Measurements from ENCODE around the gene LRRK1.

DNA sequence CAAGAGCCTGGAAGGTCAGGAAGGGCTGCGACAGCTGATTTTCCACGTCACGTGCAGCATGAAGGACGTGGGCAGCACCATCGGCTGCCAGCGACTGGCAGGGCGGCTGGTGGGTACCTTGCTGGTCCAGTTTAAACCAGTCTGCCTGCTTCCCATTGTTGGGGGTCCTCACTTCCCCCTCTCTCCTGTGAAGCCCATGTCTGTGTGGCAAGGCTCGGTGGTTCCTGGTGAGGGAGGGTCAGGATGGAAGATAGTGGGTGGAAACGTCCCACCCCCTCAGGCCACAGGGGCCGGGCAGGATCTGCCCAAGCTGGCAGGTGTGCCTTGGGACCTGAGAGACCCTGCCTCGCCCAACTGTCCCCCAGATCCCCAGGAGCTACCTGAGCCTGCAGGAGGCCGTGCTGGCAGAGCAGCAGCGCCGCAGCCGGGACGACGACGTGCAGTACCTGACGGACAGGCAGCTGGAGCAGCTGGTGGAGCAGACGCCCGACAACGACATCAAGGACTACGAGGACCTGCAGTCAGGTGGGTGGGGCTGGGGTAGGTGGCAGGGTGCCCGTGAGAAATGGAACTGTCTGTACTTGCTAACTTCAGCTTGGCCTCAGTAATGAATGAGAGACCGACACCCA, 108.2 kb downstream of the LRRK1 start:
- TF ChIP-seq CREB1 (CRISPR knock-in tag; IDR thresholded peaks at IDR 0.05; ENCODE audit: low read depth) (no peak), EZH2 (IDR thresholded peaks at IDR 0.05; ENCODE audit: low read depth, unreplicated experiment) (no peak), POLR2AphosphoS5 (IDR thresholded peaks at IDR 0.05; ENCODE audit: low read depth) (no peak)
- TF ChIP-seq, protein P1, sequence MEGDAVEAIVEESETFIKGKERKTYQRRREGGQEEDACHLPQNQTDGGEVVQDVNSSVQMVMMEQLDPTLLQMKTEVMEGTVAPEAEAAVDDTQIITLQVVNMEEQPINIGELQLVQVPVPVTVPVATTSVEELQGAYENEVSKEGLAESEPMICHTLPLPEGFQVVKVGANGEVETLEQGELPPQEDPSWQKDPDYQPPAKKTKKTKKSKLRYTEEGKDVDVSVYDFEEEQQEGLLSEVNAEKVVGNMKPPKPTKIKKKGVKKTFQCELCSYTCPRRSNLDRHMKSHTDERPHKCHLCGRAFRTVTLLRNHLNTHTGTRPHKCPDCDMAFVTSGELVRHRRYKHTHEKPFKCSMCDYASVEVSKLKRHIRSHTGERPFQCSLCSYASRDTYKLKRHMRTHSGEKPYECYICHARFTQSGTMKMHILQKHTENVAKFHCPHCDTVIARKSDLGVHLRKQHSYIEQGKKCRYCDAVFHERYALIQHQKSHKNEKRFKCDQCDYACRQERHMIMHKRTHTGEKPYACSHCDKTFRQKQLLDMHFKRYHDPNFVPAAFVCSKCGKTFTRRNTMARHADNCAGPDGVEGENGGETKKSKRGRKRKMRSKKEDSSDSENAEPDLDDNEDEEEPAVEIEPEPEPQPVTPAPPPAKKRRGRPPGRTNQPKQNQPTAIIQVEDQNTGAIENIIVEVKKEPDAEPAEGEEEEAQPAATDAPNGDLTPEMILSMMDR (conservative IDR thresholded peaks at IDR 0.05; ENCODE audit: low read depth in 2 of 2) = no peak
- TF ChIP-seq, protein P2, sequence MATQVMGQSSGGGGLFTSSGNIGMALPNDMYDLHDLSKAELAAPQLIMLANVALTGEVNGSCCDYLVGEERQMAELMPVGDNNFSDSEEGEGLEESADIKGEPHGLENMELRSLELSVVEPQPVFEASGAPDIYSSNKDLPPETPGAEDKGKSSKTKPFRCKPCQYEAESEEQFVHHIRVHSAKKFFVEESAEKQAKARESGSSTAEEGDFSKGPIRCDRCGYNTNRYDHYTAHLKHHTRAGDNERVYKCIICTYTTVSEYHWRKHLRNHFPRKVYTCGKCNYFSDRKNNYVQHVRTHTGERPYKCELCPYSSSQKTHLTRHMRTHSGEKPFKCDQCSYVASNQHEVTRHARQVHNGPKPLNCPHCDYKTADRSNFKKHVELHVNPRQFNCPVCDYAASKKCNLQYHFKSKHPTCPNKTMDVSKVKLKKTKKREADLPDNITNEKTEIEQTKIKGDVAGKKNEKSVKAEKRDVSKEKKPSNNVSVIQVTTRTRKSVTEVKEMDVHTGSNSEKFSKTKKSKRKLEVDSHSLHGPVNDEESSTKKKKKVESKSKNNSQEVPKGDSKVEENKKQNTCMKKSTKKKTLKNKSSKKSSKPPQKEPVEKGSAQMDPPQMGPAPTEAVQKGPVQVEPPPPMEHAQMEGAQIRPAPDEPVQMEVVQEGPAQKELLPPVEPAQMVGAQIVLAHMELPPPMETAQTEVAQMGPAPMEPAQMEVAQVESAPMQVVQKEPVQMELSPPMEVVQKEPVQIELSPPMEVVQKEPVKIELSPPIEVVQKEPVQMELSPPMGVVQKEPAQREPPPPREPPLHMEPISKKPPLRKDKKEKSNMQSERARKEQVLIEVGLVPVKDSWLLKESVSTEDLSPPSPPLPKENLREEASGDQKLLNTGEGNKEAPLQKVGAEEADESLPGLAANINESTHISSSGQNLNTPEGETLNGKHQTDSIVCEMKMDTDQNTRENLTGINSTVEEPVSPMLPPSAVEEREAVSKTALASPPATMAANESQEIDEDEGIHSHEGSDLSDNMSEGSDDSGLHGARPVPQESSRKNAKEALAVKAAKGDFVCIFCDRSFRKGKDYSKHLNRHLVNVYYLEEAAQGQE (IDR thresholded peaks at IDR 0.05; ENCODE audit: unreplicated experiment) = no peak

Data from GM23338 (cell line).